A673 (cell line): Measurements from ENCODE around the gene DAB2IP. TPM values are rescaled to one million over a fixed set of nuclear protein-coding genes. Genes with fewer than 3 reads are reported as not detected.

Experiments used
- BruUV-seq: library from RNA; stranded (reverse); fragments of 400-500 nt; replicated peaks from 2 replicates; lab custom pipeline; 2021; lab: Mats Ljungman, UMichigan
- CTCF ChIA-PET: fragments of 300-600 bp; sonication (Branson Sonifier 250); formaldehyde crosslinking; loops from one replicate; lab custom pipeline; 2022; ENCODE audit warnings: antibody characterized with exemption; lab: Charles Lee
- POLR2A ChIA-PET: fragments of 300-600 bp; sonication (Branson Sonifier 250); formaldehyde crosslinking; loops from one replicate; lab custom pipeline; 2022; ENCODE audit warnings: antibody characterized with exemption; ENCODE audit not compliant: low non-redundant PET; lab: Charles Lee
- DNase-seq: peaks from one replicate; pipeline ENCODE4 v3.0.0-alpha.2; 2015; ENCODE audit warnings: low spot score
- H3K27ac ChIP-seq: fragments of 200-600 bp; sonication (generic); 2 replicates; pipeline ENCODE4 v1.5.1; 2016; ENCODE audit warnings: mixed run types, low read depth, mild to moderate bottlenecking, mixed read lengths, antibody characterized with exemption, low read length; ENCODE audit not compliant: poor library complexity, severe bottlenecking
- H3K27me3 ChIP-seq: fragments of 200-600 bp; sonication (generic); replicated peaks from 2 replicates; pipeline ENCODE4 v1.6.1; 2017; ENCODE audit warnings: mixed run types, low read depth, mild to moderate bottlenecking, mixed read lengths, antibody characterized with exemption, low read length; ENCODE audit not compliant: insufficient read depth, poor library complexity
- H3K36me3 ChIP-seq: fragments of 200-600 bp; sonication (generic); 2 replicates; pipeline ENCODE4 v1.6.1; 2016; ENCODE audit warnings: mixed run types, mild to moderate bottlenecking, mixed read lengths, antibody characterized with exemption, low read length; ENCODE audit not compliant: insufficient read depth, poor library complexity, severe bottlenecking
- H3K4me1 ChIP-seq: fragments of 200-600 bp; sonication (generic); 2 replicates; pipeline ENCODE4 v1.6.1; 2017; ENCODE audit warnings: mixed run types, mild to moderate bottlenecking, mixed read lengths, antibody characterized with exemption, low read length; ENCODE audit not compliant: insufficient read depth, poor library complexity, severe bottlenecking
- H3K4me3 ChIP-seq: fragments of 200-600 bp; sonication (generic); 2 replicates; pipeline ENCODE4 v1.5.1; 2016; ENCODE audit warnings: low read depth, mixed run types, mild to moderate bottlenecking, mixed read lengths, low read length; ENCODE audit not compliant: poor library complexity, severe bottlenecking
- H3K9me3 ChIP-seq: fragments of 200-600 bp; sonication (generic); 2 replicates; pipeline ENCODE4 v1.6.1; 2016; ENCODE audit warnings: mixed run types, low read depth, mild to moderate bottlenecking, mixed read lengths, antibody characterized with exemption, low read length; ENCODE audit not compliant: poor library complexity, severe bottlenecking
- EZH2 ChIP-seq: fragments of 200-600 bp; sonication (generic); IDR thresholded peaks from 2 replicates; pipeline ENCODE4 v1.6.1; 2017; ENCODE audit warnings: borderline replicate concordance, low read depth, mild to moderate bottlenecking, mixed read lengths, antibody characterized with exemption, low read length; ENCODE audit not compliant: poor library complexity, severe bottlenecking
- intact Hi-C: fragments of 100-400 bp; cut with micrococcal nuclease; formaldehyde crosslinking; loops from one replicate; pipeline ENCODE4 v1.10.0; 2022; ENCODE audit not compliant: unreplicated experiment
- total RNA-seq: library from RNA; stranded (reverse); gene quantifications from 2 replicates; pipeline ENCODE4 v1.2.3, GENCODE V29; 2021
- TF ChIP-seq, protein P1 (sequence below): fragments of 300-800, 200-600 bp; sonication (generic); conservative IDR thresholded peaks from 2 replicates; pipeline ENCODE4 v1.5.1; 2017; ENCODE audit warnings: low read depth, mild to moderate bottlenecking, antibody characterized with exemption, low read length, moderate library complexity, mixed read lengths

Gene DAB2IP
- total RNA-seq, 1 experiment from 2014 or later, result 34.5 TPM

GRCh38 chr9:121768416-121769015 is 117.1 kb downstream of the DAB2IP start:
- TF ChIP-seq, protein P1, sequence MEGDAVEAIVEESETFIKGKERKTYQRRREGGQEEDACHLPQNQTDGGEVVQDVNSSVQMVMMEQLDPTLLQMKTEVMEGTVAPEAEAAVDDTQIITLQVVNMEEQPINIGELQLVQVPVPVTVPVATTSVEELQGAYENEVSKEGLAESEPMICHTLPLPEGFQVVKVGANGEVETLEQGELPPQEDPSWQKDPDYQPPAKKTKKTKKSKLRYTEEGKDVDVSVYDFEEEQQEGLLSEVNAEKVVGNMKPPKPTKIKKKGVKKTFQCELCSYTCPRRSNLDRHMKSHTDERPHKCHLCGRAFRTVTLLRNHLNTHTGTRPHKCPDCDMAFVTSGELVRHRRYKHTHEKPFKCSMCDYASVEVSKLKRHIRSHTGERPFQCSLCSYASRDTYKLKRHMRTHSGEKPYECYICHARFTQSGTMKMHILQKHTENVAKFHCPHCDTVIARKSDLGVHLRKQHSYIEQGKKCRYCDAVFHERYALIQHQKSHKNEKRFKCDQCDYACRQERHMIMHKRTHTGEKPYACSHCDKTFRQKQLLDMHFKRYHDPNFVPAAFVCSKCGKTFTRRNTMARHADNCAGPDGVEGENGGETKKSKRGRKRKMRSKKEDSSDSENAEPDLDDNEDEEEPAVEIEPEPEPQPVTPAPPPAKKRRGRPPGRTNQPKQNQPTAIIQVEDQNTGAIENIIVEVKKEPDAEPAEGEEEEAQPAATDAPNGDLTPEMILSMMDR, result no peak
- TF ChIP-seq EZH2, result no peak
- ChIA-PET CTCF (no interaction called here), POLR2A (no interaction called here)
- no peaks in the 10 kb centered on the region for H3K9me3 ChIP-seq
- no peak overlapping the region for H3K27ac ChIP-seq
- intact Hi-C loops, result no loop called here
- H3K36me3 ChIP-seq, result peaks cover 2% of the 10 kb centered on the region
- BruUV-seq, result no TSS peak
- no peak for DNase-seq
- no peaks in the 10 kb centered on the region for H3K27me3 ChIP-seq
- no peak overlapping the region for H3K4me3 ChIP-seq
- no peaks in the 10 kb centered on the region for H3K4me1 ChIP-seq

DNA sequence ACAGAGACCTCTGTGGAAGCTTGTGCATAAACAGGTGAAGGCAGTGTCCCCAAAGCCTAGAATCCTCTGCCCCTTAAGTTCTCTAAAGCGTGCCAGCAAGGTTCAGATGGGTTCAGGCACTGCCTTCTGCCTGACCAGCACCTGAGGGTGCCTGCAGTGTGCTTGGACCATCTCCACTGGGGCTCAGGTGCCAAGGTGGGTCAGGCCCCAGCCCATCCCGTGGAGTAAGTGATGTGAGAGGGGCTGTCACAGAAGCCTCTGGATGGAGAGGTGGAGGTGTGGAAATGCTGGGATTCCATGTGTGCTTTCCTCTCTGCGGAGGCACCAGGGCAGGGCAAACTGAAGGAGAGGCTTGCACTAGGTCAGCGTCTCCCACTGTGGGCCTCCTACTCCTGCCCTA is 118.5 kb downstream of the DAB2IP start:
- Histone ChIP-seq H3K9me3 (no peaks in the 10 kb centered on the region), H3K27me3 (no peaks in the 10 kb centered on the region), H3K27ac (no peak overlapping the region), H3K4me3 (no peak overlapping the region), H3K36me3 (peaks cover 7% of the 10 kb centered on the region), H3K4me1 (no peaks in the 10 kb centered on the region)
- no TSS peak for BruUV-seq
- DNase-seq, result no peak
- ChIA-PET CTCF (no interaction called here), POLR2A (no interaction called here)
- no peak for TF ChIP-seq EZH2
- TF ChIP-seq, protein P1, result no peak
- intact Hi-C loops, result no loop called here

DNA sequence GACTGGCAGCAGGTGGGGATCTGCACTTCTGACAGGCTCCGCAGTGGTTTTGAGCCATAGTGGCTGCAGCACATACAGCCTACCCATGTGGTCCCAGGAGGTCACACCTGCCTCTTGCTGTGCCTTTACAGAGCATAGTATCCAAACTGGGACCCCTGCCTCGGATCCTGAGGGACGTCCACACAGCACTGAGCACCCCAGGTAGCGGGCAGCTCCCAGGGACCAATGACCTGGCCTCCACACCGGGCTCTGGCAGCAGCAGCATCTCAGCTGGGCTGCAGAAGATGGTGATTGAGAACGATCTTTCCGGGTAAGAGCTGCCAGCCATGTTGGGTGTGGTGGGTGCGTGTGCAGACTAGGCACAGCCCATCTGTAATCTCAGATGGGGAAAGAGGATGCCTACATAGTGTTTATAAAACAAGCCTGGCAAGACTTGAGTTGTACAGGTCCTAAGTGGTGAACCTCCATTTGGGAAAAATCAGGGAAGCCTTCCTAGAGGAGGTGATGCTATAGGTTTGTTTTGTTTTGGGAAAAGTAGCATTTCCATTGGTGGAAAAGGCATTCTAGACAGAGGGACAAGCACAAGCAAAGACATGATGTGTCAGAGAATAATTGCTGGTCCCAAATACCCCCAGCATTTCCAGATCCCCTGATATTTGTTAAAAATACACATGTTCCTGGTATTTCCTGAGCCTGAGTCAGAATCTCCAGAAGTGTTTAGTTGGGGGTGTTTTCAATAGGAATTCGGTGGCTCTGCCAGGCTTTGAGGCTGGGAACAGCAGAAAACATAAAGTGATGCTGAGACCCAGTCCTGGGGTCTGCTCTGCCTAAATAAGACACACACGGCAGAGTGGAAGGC is 119.2 kb downstream of the DAB2IP start:
- CTCF ChIA-PET, result no interaction called here
- H3K27ac ChIP-seq, result no peak overlapping the region
- H3K9me3 ChIP-seq, result no peaks in the 10 kb centered on the region
- no peak for DNase-seq
- H3K36me3 ChIP-seq, result peaks cover 7% of the 10 kb centered on the region
- BruUV-seq, result no TSS peak
- H3K4me3 ChIP-seq, result no peak overlapping the region
- POLR2A ChIA-PET, result no interaction called here
- H3K4me1 ChIP-seq, result no peaks in the 10 kb centered on the region
- intact Hi-C loops, result no loop called here
- no peak for TF ChIP-seq EZH2
- TF ChIP-seq, protein P1, result no peak
- H3K27me3 ChIP-seq, result no peaks in the 10 kb centered on the region
